Left lung (tissue), 14 donors: ENCODE data around the gene PTPRQ. TPM values are rescaled to one million over a fixed set of nuclear protein-coding genes. Genes with fewer than 3 reads are reported as not detected.
A peak's percentile ranks its signal among the peaks of the same experiment; 100 is the strongest.

Experiments
- ATAC-seq: fragments of 200-7000 bp; cut with Tn5 transposase; one replicate; pipeline ENCODE4 v1.9.1; 2020; ENCODE audit warnings: moderate library complexity
- DNase-seq, 4 donors: peaks; one replicate each; pipeline ENCODE4 v3.0.0-alpha.2; 2013 to 2020
- H3K27ac ChIP-seq, 2 donors: fragments of 200-600 bp; sonication (generic) in 1 of 2; one replicate each; pipeline versions ENCODE4 v1.5.0 to v1.8.0; 2020 to 2021
- H3K27me3 ChIP-seq, 2 donors: fragments of 200-600 bp; sonication (generic) in 1 of 2; one replicate each; pipeline versions ENCODE4 v1.5.0 to v1.8.0; 2020 to 2021
- H3K36me3 ChIP-seq, 2 donors: fragments of 200-600 bp; sonication (generic) in 1 of 2; one replicate each; pipeline versions ENCODE4 v1.5.0 to v1.8.0; 2020 to 2021
- H3K4me1 ChIP-seq, 2 donors: fragments of 200-600 bp; one replicate each; pipeline ENCODE4 v1.8.0; 2021
- H3K4me3 ChIP-seq, 2 donors: fragments of 200-600 bp; sonication (generic) in 1 of 2; one replicate each; pipeline versions ENCODE4 v1.5.0 to v1.8.0; 2020 to 2021; ENCODE audit warnings: mild to moderate bottlenecking in 1 of 2
- H3K9me3 ChIP-seq, 2 donors: fragments of 200-600 bp; sonication (generic) in 1 of 2; one replicate each; pipeline versions ENCODE4 v1.5.0 to v1.8.0; 2020 to 2021
- intact Hi-C, 2 donors: fragments of 100-400 bp; cut with DNase I; formaldehyde crosslinking; loops; one replicate each; pipeline versions ENCODE4 v1.11.2 to v1.14.2; 2022
- long read RNA-seq, 12 donors: library from polyadenylated mRNA in 2 of 12; unstranded in 2 of 12; transcript quantifications; one replicate each; pipeline ENCODE4 v2.0.0 and lab custom pipeline, GENCODE V29; 2019 to 2026
- polyA plus RNA-seq, 6 donors: library from polyadenylated mRNA; unstranded; fragments of 120-200 nt; gene quantifications; one replicate each; pipeline ENCODE4 v1.2.1, GENCODE V29; 2013; ENCODE audit not compliant: insufficient read length in 6 of 6
- total RNA-seq, 2 donors: library from RNA; stranded (reverse); fragmentation: NEBNext Ultra II Directional; extraction: Animal tissue kit (Norgen Biotek cat#: 25700); gene quantifications; one replicate each; pipeline ENCODE4 v1.2.1, GENCODE V29; 2021
- TF ChIP-seq, protein P1 (sequence below), 2 donors: fragments of 200-600 bp; sonication (generic) in 1 of 2; IDR thresholded peaks; one replicate each; pipeline versions ENCODE4 v1.5.0 to v1.8.0; 2021; ENCODE audit warnings: antibody characterized with exemption in 2 of 2
- donor health status: DM: no; HTN: yes; CAD: no.
- donor health status: DM: no; HTN: no; CAD: no.

PTPRQ gene, protein sequence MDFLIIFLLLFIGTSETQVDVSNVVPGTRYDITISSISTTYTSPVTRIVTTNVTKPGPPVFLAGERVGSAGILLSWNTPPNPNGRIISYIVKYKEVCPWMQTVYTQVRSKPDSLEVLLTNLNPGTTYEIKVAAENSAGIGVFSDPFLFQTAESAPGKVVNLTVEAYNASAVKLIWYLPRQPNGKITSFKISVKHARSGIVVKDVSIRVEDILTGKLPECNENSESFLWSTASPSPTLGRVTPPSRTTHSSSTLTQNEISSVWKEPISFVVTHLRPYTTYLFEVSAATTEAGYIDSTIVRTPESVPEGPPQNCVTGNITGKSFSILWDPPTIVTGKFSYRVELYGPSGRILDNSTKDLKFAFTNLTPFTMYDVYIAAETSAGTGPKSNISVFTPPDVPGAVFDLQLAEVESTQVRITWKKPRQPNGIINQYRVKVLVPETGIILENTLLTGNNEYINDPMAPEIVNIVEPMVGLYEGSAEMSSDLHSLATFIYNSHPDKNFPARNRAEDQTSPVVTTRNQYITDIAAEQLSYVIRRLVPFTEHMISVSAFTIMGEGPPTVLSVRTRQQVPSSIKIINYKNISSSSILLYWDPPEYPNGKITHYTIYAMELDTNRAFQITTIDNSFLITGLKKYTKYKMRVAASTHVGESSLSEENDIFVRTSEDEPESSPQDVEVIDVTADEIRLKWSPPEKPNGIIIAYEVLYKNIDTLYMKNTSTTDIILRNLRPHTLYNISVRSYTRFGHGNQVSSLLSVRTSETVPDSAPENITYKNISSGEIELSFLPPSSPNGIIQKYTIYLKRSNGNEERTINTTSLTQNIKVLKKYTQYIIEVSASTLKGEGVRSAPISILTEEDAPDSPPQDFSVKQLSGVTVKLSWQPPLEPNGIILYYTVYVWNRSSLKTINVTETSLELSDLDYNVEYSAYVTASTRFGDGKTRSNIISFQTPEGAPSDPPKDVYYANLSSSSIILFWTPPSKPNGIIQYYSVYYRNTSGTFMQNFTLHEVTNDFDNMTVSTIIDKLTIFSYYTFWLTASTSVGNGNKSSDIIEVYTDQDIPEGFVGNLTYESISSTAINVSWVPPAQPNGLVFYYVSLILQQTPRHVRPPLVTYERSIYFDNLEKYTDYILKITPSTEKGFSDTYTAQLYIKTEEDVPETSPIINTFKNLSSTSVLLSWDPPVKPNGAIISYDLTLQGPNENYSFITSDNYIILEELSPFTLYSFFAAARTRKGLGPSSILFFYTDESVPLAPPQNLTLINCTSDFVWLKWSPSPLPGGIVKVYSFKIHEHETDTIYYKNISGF (N-terminal part only)
- total RNA-seq (1 to 10 TPM in 1 of 2 donors, under 1 TPM in 1; 0.79 to 1.1 TPM), polyA plus RNA-seq (1 to 10 TPM; 2.5 to 9.1 (median 4.9) TPM)
- long read RNA-seq, donor 1: 0 reads
- long read RNA-seq, donor 2: 0 reads
- long read RNA-seq, donor 3: 0 reads
- long read RNA-seq, donor 4, partial matches to known transcripts: 0 of 2 reads
- long read RNA-seq, donor 4, other reads (novel, unspliced or antisense): 2 of 2 reads
- long read RNA-seq, donor 5: 0 reads
- long read RNA-seq, donor 6: 0 reads
- long read RNA-seq, donor 7: 0 reads
- long read RNA-seq, donor 8: 0 reads
- long read RNA-seq, donor 9: 0 reads
- long read RNA-seq, donor 10: 0 reads
- long read RNA-seq, donor 11: 0 reads
- long read RNA-seq, donor 12: 0 reads

DNA sequence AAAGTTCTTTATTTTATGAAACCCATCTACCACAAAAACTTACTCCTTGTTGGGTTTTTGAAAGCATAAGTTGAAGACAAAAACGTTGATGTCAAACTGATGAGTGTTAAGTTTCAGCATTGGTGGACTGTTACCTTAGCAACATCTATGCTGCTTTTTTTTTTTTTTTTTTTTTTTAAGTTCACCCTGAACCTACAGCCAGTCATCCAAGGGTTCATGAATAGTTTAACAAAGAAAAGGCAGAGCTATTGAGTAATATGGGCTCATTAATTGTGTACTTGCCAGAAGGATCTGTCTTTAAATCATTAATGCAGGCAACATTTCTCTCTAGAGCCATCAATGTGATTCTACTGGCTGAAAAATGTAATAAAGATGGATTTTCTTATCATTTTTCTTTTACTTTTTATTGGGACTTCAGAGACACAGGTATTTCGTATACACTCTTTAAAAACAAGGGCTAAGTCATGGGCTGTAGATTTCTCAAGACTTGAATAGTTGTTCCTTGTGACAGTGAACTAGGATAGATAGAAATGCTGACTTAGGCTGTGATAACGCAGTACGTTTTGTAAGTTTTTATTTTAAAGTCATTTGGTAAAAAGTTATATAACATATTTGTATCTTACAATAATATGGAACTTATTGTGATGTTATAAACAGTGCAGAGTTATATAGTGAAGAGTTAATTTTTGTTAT, at the start of gene PTPRQ:
Gene PTPRQ (plus strand): TSS at position 262 of the 693 bp plus-strand sequence. CDS start 111 bp downstream, at position 373.
- Histone ChIP-seq H3K9me3 (no peaks in the 10 kb centered on the region), H3K4me1 (peaks cover 0 to 8% of the 10 kb centered on the region in 2 donors), H3K4me3 (no peak within 1 kb of the TSS), H3K36me3 (no peaks in the 10 kb centered on the region), H3K27me3 (no peaks in the 10 kb centered on the region), H3K27ac (peak within 1 kb of the TSS in 1 of 2 donors; percentile 58)
- TF ChIP-seq, protein P1, sequence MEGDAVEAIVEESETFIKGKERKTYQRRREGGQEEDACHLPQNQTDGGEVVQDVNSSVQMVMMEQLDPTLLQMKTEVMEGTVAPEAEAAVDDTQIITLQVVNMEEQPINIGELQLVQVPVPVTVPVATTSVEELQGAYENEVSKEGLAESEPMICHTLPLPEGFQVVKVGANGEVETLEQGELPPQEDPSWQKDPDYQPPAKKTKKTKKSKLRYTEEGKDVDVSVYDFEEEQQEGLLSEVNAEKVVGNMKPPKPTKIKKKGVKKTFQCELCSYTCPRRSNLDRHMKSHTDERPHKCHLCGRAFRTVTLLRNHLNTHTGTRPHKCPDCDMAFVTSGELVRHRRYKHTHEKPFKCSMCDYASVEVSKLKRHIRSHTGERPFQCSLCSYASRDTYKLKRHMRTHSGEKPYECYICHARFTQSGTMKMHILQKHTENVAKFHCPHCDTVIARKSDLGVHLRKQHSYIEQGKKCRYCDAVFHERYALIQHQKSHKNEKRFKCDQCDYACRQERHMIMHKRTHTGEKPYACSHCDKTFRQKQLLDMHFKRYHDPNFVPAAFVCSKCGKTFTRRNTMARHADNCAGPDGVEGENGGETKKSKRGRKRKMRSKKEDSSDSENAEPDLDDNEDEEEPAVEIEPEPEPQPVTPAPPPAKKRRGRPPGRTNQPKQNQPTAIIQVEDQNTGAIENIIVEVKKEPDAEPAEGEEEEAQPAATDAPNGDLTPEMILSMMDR (IDR thresholded peaks at IDR 0.05): no peak
- intact Hi-C loops: no loop called here
- ATAC-seq: peak; percentile 60
- DNase-seq: no peak

DNA sequence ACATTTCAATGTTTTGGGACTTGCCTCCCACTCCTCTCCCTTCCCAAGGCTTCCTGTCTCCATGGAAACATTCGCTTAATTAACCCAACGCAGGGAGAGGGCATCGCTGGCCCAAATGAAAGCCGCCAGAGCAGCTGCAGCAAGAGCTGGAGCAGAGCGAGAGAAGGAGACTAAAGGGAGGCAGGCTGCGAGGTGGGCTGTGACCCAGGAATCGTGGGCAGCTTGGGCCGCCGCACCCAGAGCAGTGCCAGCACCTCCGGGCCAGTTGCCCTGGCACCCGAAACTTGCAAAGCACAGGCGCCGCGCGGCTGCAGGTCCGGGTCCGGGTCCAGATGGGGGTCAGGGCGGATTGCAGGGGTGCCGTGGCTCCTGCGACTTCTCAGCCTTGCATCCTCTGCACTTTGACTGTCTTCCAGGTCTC, 43.5 kb upstream of the PTPRQ start:
- Histone ChIP-seq H3K4me3 (no peak overlapping the region), H3K27ac (no peak overlapping the region), H3K4me1 (no peaks in the 10 kb centered on the region), H3K27me3 (peaks cover 4 to 16% of the 10 kb centered on the region in 2 donors), H3K36me3 (peaks cover 0 to 3% of the 10 kb centered on the region in 2 donors), H3K9me3 (peaks cover 0 to 2% of the 10 kb centered on the region in 2 donors)
- TF ChIP-seq, protein P1 (IDR thresholded peaks at IDR 0.05): no peak
- no peak for ATAC-seq
- intact Hi-C loops: no loop called here
- peak in 1 of 4 donors; percentile 75 for DNase-seq

DNA sequence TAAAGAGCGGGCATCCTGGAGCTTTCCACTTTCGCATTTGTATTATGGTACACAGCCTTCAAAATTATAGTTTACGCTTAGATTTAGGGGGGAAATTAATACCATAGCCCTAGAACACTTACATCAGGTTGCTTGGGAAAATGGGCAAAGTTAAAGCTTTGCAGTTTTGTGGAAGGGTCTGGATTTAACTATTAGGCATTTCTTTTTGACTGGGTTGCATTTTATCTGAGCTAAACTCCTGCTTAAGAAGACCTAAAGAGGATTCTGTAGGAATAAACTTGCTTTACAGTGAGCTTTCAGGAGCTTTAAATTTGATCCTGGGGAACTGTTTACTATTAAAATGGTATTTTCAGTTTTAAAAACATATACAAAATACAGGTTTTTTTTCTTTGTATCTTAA, 42.8 kb upstream of the PTPRQ start:
- Histone ChIP-seq H3K4me1 (no peaks in the 10 kb centered on the region), H3K9me3 (peaks cover 0 to 2% of the 10 kb centered on the region in 2 donors), H3K36me3 (peaks cover 0 to 3% of the 10 kb centered on the region in 2 donors), H3K27me3 (peaks cover 4 to 16% of the 10 kb centered on the region in 2 donors), H3K4me3 (no peak overlapping the region), H3K27ac (no peak overlapping the region)
- DNase-seq: no peak
- TF ChIP-seq, protein P1 (IDR thresholded peaks at IDR 0.05): no peak
- intact Hi-C loops: no loop called here
- ATAC-seq: no peak

DNA sequence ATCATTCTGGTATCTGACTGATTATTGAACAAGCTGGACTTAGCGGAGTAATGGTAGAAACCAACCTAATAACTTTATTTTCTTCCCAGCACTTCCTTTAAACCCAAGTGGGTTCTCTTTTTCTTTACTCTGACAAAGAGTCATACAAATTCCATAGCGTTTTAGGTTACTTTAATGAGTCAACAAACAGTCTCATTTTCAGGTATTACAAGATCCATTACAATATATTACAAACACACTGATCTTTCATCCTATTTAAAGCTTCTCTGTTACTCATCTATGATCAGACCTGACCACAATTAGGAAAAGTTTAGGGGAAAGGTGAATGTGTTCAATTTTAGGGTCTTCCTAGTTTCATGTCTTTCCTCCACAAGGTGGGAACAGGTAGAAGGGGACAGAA, 39.4 kb upstream of the PTPRQ start:
- intact Hi-C loops: no loop called here

More for the DNA sequence above, 39.4 kb upstream of the PTPRQ start:
- Histone ChIP-seq H3K36me3 (peaks cover 0 to 3% of the 10 kb centered on the region in 2 donors), H3K27ac (no peak overlapping the region), H3K4me3 (no peak overlapping the region), H3K9me3 (no peaks in the 10 kb centered on the region), H3K27me3 (peaks cover 4 to 16% of the 10 kb centered on the region in 2 donors), H3K4me1 (no peaks in the 10 kb centered on the region)
- ATAC-seq (no peak), DNase-seq (no peak)
- TF ChIP-seq, protein P1 (IDR thresholded peaks at IDR 0.05): no peak
